GM21367 (cell line): ENCODE results near the gene FCGR1A.
"Not testable (repeated sequence)": the region's sequence is repeated elsewhere in the genome, so short reads cannot be mapped to it uniquely, and the experiment has no call there.

Source experiments
- ATAC-seq: cut with Tn5 transposase; IDR thresholded peaks from one replicate; pipeline ENCODE4 v1.9.1; 2021; ENCODE audit not compliant: unreplicated experiment

Gene FCGR1A

GRCh38 chr1:149782600-149782999, at the start of gene FCGR1A:
FCGR1A (plus strand) TSS chr1:149782694; CDS start chr1:149782744, 50 bp downstream.
- ATAC-seq: not testable (repeated sequence)

GRCh38 chr1:149732781-149733180, 49.7 kb upstream of the FCGR1A start:
- ATAC-seq: not testable (repeated sequence)

GRCh38 chr1:149734692-149735091, 47.8 kb upstream of the FCGR1A start:
- not testable (repeated sequence) for ATAC-seq

- ATAC-seq: not testable (repeated sequence)
These were observed 42.3 kb upstream of the FCGR1A start for GRCh38 chr1:149740148-149740581.

GRCh38 chr1:149740590-149741230, 41.8 kb upstream of the FCGR1A start:
- not testable (repeated sequence) for ATAC-seq

GRCh38 chr1:149741914-149742313, 40.6 kb upstream of the FCGR1A start:
- not testable (repeated sequence) for ATAC-seq

GRCh38 chr1:149746463-149747356, 35.8 kb upstream of the FCGR1A start:
- ATAC-seq: not testable (repeated sequence)

GRCh38 chr1:149747359-149748143, 34.9 kb upstream of the FCGR1A start:
- ATAC-seq: not testable (repeated sequence)

GRCh38 chr1:149748144-149748500, 34.4 kb upstream of the FCGR1A start:
- ATAC-seq: not testable (repeated sequence)

- ATAC-seq: not testable (repeated sequence)
These were observed 31.9 kb upstream of the FCGR1A start for GRCh38 chr1:149750562-149750961.

- not testable (repeated sequence) for ATAC-seq
These were observed 30.3 kb upstream of the FCGR1A start for GRCh38 chr1:149752186-149752585.

GRCh38 chr1:149753466-149753865, 29.0 kb upstream of the FCGR1A start:
- not testable (repeated sequence) for ATAC-seq

GRCh38 chr1:149755294-149755693, 27.2 kb upstream of the FCGR1A start:
- not testable (repeated sequence) for ATAC-seq

GRCh38 chr1:149762294-149762693, 20.2 kb upstream of the FCGR1A start:
- not testable (repeated sequence) for ATAC-seq

- ATAC-seq: not testable (repeated sequence)
These were observed 18.2 kb upstream of the FCGR1A start for GRCh38 chr1:149764087-149764800.

- not testable (repeated sequence) for ATAC-seq
These were observed 16.3 kb upstream of the FCGR1A start for GRCh38 chr1:149766241-149766640.

- not testable (repeated sequence) for ATAC-seq
These were observed 13.3 kb upstream of the FCGR1A start for GRCh38 chr1:149769216-149769615.

GRCh38 chr1:149770661-149771060, 11.8 kb upstream of the FCGR1A start:
- ATAC-seq: not testable (repeated sequence)

- peak; percentile 89 for ATAC-seq
These were observed 10.7 kb upstream of the FCGR1A start for GRCh38 chr1:149771653-149772425.
